NCI-H526 treated with DMSO at 0.1 percent for 48 hours (cell line): Measurements from ENCODE around the gene PRSS56.

Source experiments
- DNase-seq: peaks from one replicate; lab custom pipeline; 2025; lab: John Stamatoyannopoulos, UW

Gene PRSS56

GRCh38 chr2:232519581-232520438 is at the start of gene PRSS56:
Gene PRSS56 (plus strand): TSS chr2:232520388. CDS start chr2:232520599, 211 bp downstream.
- DNase-seq: no peak

GRCh38 chr2:232473467-232473890 is 46.7 kb upstream of the PRSS56 start:
- DNase-seq: no peak

DNA sequence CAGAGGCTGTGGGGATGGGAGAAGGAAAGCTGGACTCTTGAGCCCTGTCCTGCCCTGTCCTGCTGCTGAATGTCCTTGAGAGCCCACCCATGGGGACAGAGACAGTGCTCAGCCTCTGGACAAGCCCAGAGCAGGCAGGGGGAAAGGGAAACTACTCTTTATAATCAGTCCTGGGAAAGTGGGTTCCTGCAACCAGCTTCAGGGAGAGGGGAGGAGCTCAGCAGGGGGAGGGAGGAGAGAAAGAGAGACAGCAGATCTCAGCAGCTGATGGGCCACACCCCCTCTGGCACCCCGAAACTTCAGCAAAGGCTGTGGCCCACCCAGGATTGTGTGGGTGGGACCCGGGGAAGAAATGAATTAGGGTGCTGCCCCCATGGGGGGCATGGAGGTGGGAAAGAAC is 44.1 kb upstream of the PRSS56 start:
- DNase-seq: no peak

DNA sequence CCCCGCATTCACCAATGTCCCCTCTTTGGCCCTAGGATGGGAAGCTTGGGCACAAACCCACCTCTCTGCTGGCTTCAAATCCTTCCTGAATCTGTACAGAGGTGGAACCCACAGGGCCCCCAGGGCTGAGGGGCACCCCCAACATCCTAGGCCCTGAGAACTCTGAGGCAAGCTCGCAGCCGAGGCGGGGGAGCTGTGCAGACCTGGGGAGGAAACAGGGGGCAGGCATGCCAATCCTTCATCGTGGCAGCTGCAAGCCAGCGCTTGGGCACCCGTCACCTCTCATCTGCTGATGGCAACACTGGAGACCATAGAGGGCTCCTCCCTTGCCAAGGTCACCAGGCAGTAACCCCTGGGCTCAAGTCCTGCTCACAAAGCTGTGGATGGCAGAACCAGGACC is 43.4 kb upstream of the PRSS56 start:
- no peak for DNase-seq

DNA sequence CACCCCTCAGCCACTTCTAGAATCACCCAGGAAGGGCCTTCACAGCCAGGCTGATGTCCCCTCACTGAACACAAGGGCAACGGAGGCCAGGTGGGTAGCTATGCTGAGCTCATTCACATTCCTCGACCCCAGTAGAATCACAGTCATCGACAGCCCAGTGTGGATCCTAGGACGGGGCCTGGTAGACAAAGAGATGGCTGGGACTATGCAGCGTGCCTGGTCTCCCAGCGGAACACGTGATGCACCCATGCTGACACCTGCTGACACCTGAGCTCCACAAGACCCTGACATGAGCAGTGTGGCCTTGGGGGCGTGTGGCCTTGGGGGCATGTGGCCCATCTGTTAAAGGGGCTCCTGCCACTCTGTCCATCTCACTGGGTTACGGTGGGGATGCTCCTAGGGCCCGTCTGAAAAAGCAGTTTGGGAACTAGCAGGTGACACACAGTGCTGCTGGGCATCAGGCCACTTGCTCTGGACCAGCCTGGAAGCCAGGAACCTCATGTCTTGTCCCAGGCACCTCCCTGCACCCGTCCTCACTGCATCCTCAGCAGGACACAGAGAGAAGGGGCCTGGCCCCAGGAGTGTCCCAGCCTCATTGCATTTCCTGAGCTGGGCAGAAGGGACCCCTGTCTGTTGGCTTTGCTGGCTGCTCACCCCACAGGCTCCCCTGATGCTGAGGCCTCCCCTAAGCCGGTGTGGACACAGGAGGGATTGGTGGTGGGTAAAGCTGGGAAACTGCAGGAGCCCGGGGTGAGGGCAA is 42.3 kb upstream of the PRSS56 start:
- DNase-seq: no peak

- no peak for DNase-seq
Measured at GRCh38 chr2:232478571-232479340, 41.4 kb upstream of the PRSS56 start.

DNA sequence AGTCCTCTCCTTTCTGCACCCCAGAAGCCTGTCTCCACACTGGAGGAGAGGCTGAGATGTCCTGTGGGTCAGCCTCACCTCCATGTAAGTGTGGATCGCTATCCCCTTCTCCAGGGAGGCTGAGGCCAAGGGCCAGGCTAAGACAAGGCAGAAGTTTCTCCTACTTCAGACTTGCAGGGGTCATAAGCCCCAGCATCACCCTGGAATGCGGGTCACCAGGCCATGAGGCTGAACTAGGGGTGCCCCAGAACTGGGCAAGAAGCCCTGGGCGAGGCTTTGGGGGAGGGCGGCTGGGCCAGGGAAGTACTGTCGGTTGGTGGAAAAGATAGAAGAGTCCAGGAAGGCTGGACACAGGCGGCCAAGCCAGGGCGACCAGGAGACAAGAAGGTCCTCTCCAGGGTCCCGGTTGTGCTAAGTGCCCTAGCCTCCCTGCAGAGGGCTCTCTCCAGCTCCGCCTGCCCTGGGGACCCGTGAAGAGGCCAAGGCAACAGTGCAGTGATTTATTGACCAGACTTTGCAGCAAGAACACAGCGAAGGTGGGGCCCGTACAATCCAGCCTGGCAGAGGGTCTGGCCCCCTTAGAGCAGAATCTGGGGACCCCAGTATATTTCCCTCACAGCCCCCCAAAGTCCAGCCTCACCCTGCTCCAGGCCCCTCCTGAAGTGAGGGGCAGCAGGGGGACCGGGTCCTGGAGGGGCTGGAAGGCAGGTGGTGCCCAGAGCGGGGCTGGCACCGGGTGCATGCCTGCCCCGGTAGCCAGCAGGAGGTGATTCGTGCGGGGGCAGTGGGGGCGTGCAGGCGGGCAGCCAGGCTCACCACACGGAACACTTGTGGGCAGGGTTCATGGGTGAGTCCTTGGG is 40.6 kb upstream of the PRSS56 start:
- no peak for DNase-seq

DNA sequence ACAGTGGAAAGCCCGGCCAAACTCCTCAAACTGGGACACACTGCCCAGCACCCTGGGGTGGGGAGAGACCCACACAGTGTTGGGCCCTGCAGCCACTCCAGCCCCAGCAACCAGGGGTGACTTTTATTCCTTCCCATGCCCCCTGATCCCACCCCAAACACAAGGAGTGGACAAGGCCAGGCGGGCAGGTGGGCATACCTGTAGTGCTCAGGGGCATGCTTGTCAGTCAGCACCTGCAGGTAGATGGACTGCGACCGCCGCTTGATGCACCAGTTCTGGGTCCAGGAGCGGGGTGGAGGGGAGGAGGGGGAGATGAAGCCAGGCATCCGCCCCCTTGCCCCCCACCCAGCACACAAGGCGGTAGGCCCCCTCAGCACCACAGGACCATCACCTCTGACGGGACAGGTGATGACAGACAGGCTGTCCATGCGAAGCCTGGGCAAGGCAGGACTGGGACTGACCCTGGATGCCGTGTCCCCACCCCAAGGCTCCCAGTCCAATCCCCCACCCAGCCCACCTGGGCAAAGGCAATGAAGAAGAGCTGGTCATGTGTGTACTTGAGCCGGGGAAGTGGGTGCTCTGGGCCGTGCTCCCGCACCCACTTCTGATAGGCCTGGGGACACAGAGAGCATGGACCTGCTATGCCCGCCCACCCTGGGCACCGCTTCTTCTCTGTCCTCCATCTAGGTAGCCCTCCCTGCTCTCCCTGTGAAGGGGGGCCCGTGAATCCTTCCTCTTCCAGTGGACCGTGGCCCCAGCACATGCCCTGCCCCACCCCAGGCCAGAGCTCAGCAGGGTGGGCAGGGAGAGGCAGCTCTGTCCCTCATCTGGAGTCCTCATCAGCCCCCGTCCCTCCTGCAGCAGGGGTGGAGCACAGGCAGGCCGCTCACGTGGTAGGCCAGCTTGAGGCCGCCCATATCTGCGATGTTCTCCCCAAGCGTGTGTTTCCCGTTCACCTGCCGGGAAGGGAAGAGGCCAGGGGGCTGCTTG is 39.7 kb upstream of the PRSS56 start:
- DNase-seq: no peak

GRCh38 chr2:232481322-232482140 is 38.7 kb upstream of the PRSS56 start:
- no peak for DNase-seq

DNA sequence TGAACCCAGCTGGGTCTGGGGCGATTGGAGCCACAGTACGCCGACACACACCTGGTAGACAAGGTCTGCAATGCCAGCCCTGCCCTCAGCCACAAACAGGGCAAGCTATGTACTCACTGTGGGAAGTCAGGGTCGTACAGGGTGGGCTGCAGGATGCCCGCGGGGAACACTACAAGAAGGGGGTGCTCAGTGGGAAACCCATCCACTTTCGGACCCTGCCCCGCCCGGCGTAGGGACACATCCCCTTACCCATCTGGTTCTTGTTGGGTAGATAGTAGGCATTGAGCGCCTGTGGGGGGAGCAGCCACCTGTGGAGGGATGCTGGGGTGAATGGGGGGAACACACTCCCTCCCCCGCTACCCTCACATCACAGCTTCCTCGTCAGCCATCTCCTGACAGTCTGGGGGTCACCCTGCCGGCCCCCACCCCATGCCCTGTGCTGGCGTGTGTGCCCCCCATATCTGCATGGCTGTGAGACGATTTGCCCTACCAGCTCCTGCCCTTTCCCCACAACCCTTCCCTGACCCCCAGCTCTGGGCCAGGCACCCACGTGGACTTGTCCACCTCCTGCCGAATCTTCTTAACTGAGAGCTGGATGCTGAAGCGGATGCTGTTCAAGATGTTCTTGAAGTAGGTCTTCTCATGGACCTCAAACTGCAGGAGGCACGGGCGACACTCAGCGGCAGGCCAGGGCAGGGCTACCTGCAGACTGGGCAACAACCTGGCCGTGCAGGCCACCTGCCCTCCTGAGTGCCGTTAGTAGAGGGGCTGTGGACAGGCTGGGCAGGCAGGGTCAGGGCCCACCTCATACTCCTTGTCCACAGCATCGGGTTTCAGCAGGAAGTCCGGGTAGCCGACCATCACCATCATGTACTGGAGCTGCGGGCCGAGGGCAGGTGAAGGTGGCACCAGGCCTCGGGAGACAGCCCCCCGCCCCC is 37.6 kb upstream of the PRSS56 start:
- DNase-seq: no peak

GRCh38 chr2:232483311-232483922 is 36.8 kb upstream of the PRSS56 start:
- no peak for DNase-seq

DNA sequence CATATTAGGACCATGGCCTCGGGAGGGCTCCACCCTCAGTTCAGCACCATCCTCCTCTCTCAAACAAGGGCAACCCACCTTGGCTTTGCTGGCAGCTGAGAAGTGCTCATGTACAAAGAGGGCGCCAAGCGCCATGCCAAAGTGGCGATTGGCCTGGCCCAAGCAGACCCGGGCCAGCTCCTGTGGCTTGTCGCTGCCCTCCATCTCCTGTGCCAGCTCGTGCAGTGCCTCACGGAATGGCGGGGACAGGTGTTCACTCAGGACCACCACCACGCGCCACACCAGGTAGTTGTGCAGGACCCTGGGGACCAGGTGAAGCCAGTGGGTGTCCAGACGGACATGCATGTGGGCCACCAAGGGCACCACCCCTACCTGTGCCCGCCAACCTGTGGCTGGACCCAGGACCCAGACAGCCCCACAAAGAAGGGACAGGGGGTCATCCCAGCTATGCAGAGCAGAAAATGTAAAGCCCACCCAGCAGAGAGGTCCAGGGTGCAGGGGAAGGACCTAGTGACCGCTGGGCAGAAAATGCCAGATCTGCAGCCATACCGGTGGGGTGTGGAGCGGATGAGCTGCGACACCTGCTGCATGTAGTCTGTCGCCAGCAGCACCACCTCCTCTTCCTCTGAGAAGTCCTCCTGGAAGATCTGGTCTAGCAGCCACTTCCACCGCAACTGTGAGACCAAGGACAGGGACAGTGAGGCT is 36.1 kb upstream of the PRSS56 start:
- no peak for DNase-seq

DNA sequence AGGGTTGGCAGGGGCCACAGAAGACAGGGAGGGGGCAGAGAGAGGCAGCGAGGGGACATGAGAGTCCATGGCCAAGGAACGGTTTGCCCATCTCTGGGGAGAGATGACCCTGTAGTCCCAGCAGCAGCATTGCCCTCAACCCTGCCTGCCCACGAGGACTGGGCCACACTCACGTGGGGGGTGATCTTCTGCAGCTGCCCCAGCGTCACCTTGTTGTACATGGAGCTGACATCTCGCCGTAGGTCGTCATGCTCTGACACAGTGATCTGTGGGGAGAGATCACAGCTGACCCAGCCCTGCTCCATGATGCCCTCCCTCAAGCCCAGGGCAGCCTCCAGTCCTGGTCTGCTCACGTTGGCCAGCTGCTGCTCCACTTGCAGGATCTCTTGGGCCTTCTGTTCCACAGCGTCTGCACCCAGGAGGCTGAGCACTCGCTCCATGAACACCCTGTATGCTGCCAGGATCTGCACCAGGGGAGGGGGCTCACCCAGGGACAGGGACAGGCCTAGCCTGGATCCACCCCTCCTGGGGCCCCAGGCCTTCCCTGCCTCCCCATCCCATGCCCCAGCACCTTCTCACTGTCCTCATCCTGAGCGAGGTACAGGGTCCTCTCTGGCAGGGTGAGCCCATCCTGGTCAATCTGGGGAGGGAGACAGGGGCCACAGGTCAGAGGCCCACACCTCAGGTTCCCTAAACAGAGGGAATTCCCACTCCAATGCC is 35.4 kb upstream of the PRSS56 start:
- no peak for DNase-seq

GRCh38 chr2:232485348-232485756 is 34.8 kb upstream of the PRSS56 start:
- DNase-seq: no peak

DNA sequence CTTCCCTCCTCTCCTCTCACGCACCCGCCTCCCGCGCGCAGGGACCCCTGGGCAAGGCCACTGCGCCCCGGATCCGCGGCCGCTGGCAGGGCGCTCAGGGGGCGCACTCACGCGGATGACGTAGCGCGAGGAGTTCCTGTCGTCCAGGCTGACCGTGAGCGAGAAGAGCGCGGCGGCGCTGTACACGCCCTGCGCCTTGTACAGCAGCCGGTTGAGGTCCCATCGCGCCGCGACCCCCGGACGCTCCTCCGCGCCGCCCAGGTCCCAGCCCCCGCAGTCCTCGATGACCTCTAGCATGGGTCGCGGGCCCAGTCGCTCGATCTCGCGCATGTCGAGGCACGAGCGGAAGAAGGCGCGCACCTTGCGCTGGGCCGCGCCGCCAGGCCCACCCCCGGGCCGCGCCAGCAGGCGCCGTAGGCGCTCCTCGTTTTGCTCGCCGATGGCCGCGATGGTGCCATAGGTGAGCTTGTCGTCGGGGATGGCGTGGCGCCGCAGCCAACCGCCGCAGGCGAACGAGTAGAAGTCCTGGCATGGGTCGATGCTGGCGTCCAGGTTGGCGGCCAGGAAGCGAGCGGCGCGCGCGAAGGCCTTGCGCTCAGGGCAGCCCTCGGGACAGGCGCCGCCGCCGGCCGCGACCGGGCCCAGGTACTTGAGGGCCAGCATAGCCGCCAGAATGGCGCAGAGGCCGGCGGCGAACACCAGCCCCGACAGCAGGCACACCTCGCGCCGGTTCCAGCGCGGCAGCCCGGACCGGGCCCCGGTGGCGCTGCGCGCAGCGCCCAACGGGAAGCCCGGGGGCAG is 34.2 kb upstream of the PRSS56 start:
- DNase-seq: no peak
